A549 treated with Hydrocortisone at 1 μM for 4 hours (cell line): ENCODE results near the gene GALNT10. TPM values are rescaled to one million over a fixed set of nuclear protein-coding genes. Genes with fewer than 3 reads are reported as not detected.

ENCODE experiments used
- total RNA-seq: library from RNA; stranded (reverse); fragments of 200-300 nt; extraction: Qiagen RNA extraction; gene quantifications from 5 replicates; pipeline ENCODE4 v1.2.3, GENCODE V29; 2022

The GALNT10 gene
- total RNA-seq = 71.2 to 111 TPM (median 85.4 TPM) in 5 replicates

GRCh38 chr5:154190595-154191304, at the start of gene GALNT10:
GALNT10 (plus strand) TSS chr5:154190733; CDS start chr5:154190867, 134 bp downstream.

GRCh38 chr5:154445422-154446194, 255.1 kb downstream of the GALNT10 start, which contains the start of gene SAP30L:
SAP30L (plus strand) TSS chr5:154445997; CDS start chr5:154446605, 608 bp downstream.

Other genes with a start within 250 kb of the GALNT10 start
- gene FAM114A2, start 151.8 kb upstream of the GALNT10 start, total RNA-seq = 8.9 to 16.1 TPM (median 10.3 TPM) in 5 replicates
- gene MFAP3, start 151.8 kb upstream of the GALNT10 start, total RNA-seq = 19.0 to 44.1 TPM (median 23.7 TPM) in 5 replicates